Tibial nerve (tissue), 4 donors: ENCODE results near the gene NAGLU. TPM values are rescaled to one million over a fixed set of nuclear protein-coding genes. Genes with fewer than 3 reads are reported as not detected.
A peak's percentile ranks its signal among the peaks of the same experiment; 100 is the strongest.

ENCODE experiments used
- DNase-seq, 2 donors: peaks; one replicate each; pipeline ENCODE4 v3.0.0-alpha.2; 2019; ENCODE audit warnings: low spot score in 2 of 2
- H3K27ac ChIP-seq, 4 donors: fragments of 200-600 bp; sonication (generic) in 3 of 4; one replicate each; pipeline ENCODE4 v1.5.1; 2017 to 2019; ENCODE audit warnings: mild to moderate bottlenecking in 1 of 4
- H3K27me3 ChIP-seq, 2 donors: fragments of 200-600 bp; sonication (generic) in 1 of 2; one replicate each; pipeline versions ENCODE4 v1.5.1 to v1.6.0; 2017 to 2019
- H3K36me3 ChIP-seq, 3 donors: fragments of 200-600 bp; sonication (generic); one replicate each; pipeline ENCODE4 v1.5.1; 2018 to 2019
- H3K4me1 ChIP-seq, 4 donors: fragments of 200-600 bp; sonication (generic) in 3 of 4; one replicate each; pipeline ENCODE4 v1.5.1; 2017 to 2019
- H3K4me3 ChIP-seq, 4 donors: fragments of 200-600 bp; sonication (generic) in 3 of 4; one replicate each; pipeline ENCODE4 v1.5.1; 2017 to 2019; ENCODE audit warnings: mild to moderate bottlenecking in 1 of 4, moderate library complexity in 1 of 4
- H3K9me3 ChIP-seq, 4 donors: fragments of 200-600 bp; sonication (generic) in 3 of 4; one replicate each; pipeline ENCODE4 v1.5.1; 2017 to 2019
- CTCF ChIP-seq, 5 experiments: fragments of 200-600 bp in 3 of 5; fragments of 450-650 bp in 2 of 5; sonication (generic) in 3 of 5; IDR thresholded peaks; one replicate each; pipeline ENCODE4 v1.5.1; 2016 to 2019; ENCODE audit warnings: antibody characterized with exemption in 5 of 5, mild to moderate bottlenecking in 3 of 5, moderate library complexity in 2 of 5
- EP300 ChIP-seq, 2 donors: sonication (generic); formaldehyde crosslinking; IDR thresholded peaks; one replicate each; pipeline ENCODE4 v1.6.1; 2017; ENCODE audit warnings: antibody characterized with exemption in 2 of 2, mild to moderate bottlenecking in 1 of 2
- POLR2A ChIP-seq, 2 donors: fragments of 450-650 bp; IDR thresholded peaks; one replicate each; pipeline ENCODE4 v1.6.1; 2017; ENCODE audit warnings: antibody characterized with exemption in 2 of 2, mild to moderate bottlenecking in 2 of 2, moderate library complexity in 2 of 2
- WGBS, 2 donors: methylation state at CpG; one replicate each; pipeline ENCODE4 v1.1.5; 2018; 5-methylcytosine and 5-hydroxymethylcytosine counted together
- total RNA-seq, 4 donors: library from RNA; depleted of rRNA; stranded (reverse); fragments of >200 nt; gene quantifications; one replicate each; pipeline ENCODE4 v1.1.0, GENCODE V29; 2016

NAGLU gene
- total RNA-seq, 4 donors from 2014 or later: 52.3 to 115 (median 67.3) TPM

- Histone ChIP-seq H3K36me3 (no peaks in the 10 kb centered on the region), H3K4me3 (no peak overlapping the region), H3K9me3 (no peaks in the 10 kb centered on the region), H3K27me3 (no peaks in the 10 kb centered on the region), H3K4me1 (peaks cover 0 to 35% (median 8%) of the 10 kb centered on the region in 4 donors), H3K27ac (no peak overlapping the region)
- no peak for TF ChIP-seq EP300 (IDR thresholded peaks at IDR 0.05)
- TF ChIP-seq CTCF (IDR thresholded peaks at IDR 0.05): no peak
- TF ChIP-seq POLR2A (IDR thresholded peaks at IDR 0.05): no peak
- 85 to 90% methylated on average over 3 of the region's 3 CpGs for WGBS, 2 donors
- no peak for DNase-seq
These were observed 7.0 kb upstream of the NAGLU start for GRCh38 chr17:42529061-42529460.

- Histone ChIP-seq H3K27me3 (no peaks in the 10 kb centered on the region), H3K9me3 (no peaks in the 10 kb centered on the region), H3K27ac (peak overlapping the region in 1 of 4 donors; percentile 78), H3K4me3 (no peak overlapping the region), H3K36me3 (no peaks in the 10 kb centered on the region), H3K4me1 (peaks cover 0 to 33% (median 11%) of the 10 kb centered on the region in 4 donors)
- no peak for DNase-seq
- 93 to 97% methylated on average over 2 of the region's 2 CpGs for WGBS, 2 donors
- no peak for TF ChIP-seq CTCF (IDR thresholded peaks at IDR 0.05)
- TF ChIP-seq EP300 (IDR thresholded peaks at IDR 0.05): no peak
- TF ChIP-seq POLR2A (IDR thresholded peaks at IDR 0.05): no peak
These were observed 5.0 kb upstream of the NAGLU start for GRCh38 chr17:42530952-42531454.

- H3K27ac ChIP-seq: peak overlapping the region; percentile 61 to 87 (median 81)
- peaks cover 0 to 27% (median 9%) of the 10 kb centered on the region in 4 donors for H3K4me1 ChIP-seq
These were observed 4.3 kb upstream of the NAGLU start for GRCh38 chr17:42531455-42532354.

GRCh38 chr17:42535155-42536047 is 640 bp upstream of the NAGLU start:
- peak overlapping the region; percentile 82 to 96 (median 94) for H3K27ac ChIP-seq
- H3K36me3 ChIP-seq: peaks cover 0 to 26% (median 9%) of the 10 kb centered on the region in 3 donors
- 42% methylated on average over 25 to 26 of the region's 26 CpGs for WGBS, 2 donors
- no peak for TF ChIP-seq POLR2A (IDR thresholded peaks at IDR 0.05)
- no peak for TF ChIP-seq EP300 (IDR thresholded peaks at IDR 0.05)
- TF ChIP-seq CTCF (IDR thresholded peaks at IDR 0.05): no peak
- H3K27me3 ChIP-seq: no peaks in the 10 kb centered on the region
- H3K4me3 ChIP-seq: peak overlapping the region; percentile 41 to 82 (median 58)
- no peak for DNase-seq
- H3K4me1 ChIP-seq: peaks cover 3 to 33% (median 16%) of the 10 kb centered on the region in 4 donors
- H3K9me3 ChIP-seq: no peaks in the 10 kb centered on the region

More at GRCh38 chr17:42531455-42532354, 4.3 kb upstream of the NAGLU start:
- no peaks in the 10 kb centered on the region for H3K27me3 ChIP-seq
- H3K36me3 ChIP-seq: no peaks in the 10 kb centered on the region
- no peak for DNase-seq
- H3K9me3 ChIP-seq: no peaks in the 10 kb centered on the region
- TF ChIP-seq POLR2A (IDR thresholded peaks at IDR 0.05) (peak in 1 of 2 donors; percentile 33), CTCF (IDR thresholded peaks at IDR 0.05) (peak; percentile 49 to 89 (median 74)), EP300 (IDR thresholded peaks at IDR 0.05) (peak in 1 of 2 donors; percentile 26)
- 14 to 21% methylated on average over 36 to 60 of the region's 60 CpGs for WGBS, 2 donors
- H3K4me3 ChIP-seq: peak overlapping the region; percentile 33 to 62 (median 46)
